ENCODE measurements around the gene A4GALT. TPM values are rescaled to one million over a fixed set of nuclear protein-coding genes. Genes with fewer than 3 reads are reported as not detected.

The A4GALT gene
- total and polyA plus RNA-seq, 10 of the 15 experiments (the other 5 are each of a cell fraction or from before 2014, with no cell fraction given), result 0.04 to 3.9 (median 2.3) TPM; not detected in 1

GRCh38 chr22:42764895-42765363 lies 44.3 kb upstream of the A4GALT start:
- intact Hi-C loops (cut with micrococcal nuclease; ENCODE audit: unreplicated experiment) (loop anchor here (2.0 to 5.0 kb wide), 2 partner anchors 48 to 103 kb away; no protein-coding TSS in a partner anchor), in situ Hi-C loops (cut with MboI) (no loop called here)
- ChIA-PET SMC1A (ENCODE audit: uncharacterized antibody, unreplicated experiment) (interaction anchor here (1.0 to 2.2 kb wide), 10 partner anchors 10 to 160 kb away, joined by 3 to 13 read pairs (median 4); no protein-coding TSS in a partner anchor), RAD21 (ENCODE audit: unreplicated experiment) (interaction anchor here (0.8 to 2.0 kb wide), 9 partner anchors 12 to 164 kb away, joined by 3 to 24 read pairs (median 3); no protein-coding TSS in a partner anchor), POLR2A (interaction anchor here (1.1 to 2.6 kb wide), 3 partner anchors 11 to 48 kb away, joined by 3 to 26 read pairs (median 5); partner anchors contain the start of gene A4GALT), CTCF (interaction anchor here (0.6 to 2.0 kb wide), 7 partner anchors 8 to 269 kb away, joined by 3 to 7 read pairs (median 4); no protein-coding TSS in a partner anchor)
- no peaks in the 10 kb centered on the region for H3K36me3 ChIP-seq (ENCODE audit: control insufficient read depth in 2 of 2, insufficient read depth in 2 of 2, low read length in 1 of 2)
- peak overlapping the region; percentile 51 for H3K9ac ChIP-seq (ENCODE audit: control insufficient read depth, insufficient read depth, low read length)
- WGBS (ENCODE audit: insufficient coverage, insufficient replicate concordance, low lambda C conversion rate, missing lambda C conversion rate), result 11% methylated on average over 11 of the region's 11 CpGs
- H3K4me1 ChIP-seq (ENCODE audit: control insufficient read depth, insufficient read depth, low read length), result peaks cover 38% of the 10 kb centered on the region
- H3K9me3 ChIP-seq (replicated peaks; ENCODE audit: control insufficient read depth, insufficient read depth, low read length), result no peaks in the 10 kb centered on the region
- peak overlapping the region; percentile 60 for H3K27ac ChIP-seq (ENCODE audit: control insufficient read depth, insufficient read depth)
- H2AFZ ChIP-seq (ENCODE audit: control insufficient read depth, low read depth, low read length), result peak overlapping the region; percentile 46
- ATAC-seq (peak; percentile 73), DNase-seq (ENCODE audit: low read depth, low spot score) (no peak), FAIRE-seq (peak; percentile 75)
- no peaks in the 10 kb centered on the region for H3K79me2 ChIP-seq (ENCODE audit: control insufficient read depth, insufficient read depth, low read length)
- H3K4me3 ChIP-seq, result no peak overlapping the region
- no TSS peak for BruUV-seq (replicated peaks)
- H4K20me1 ChIP-seq (ENCODE audit: control insufficient read depth, insufficient read depth), result no peaks in the 10 kb centered on the region
- H3K27me3 ChIP-seq (replicated peaks in 1 of 2; ENCODE audit: control insufficient read depth in 2 of 2, insufficient read depth in 2 of 2, low read length in 1 of 2), result no peaks in the 10 kb centered on the region; a peak in 1 of 4 replicates
- H3K4me2 ChIP-seq (ENCODE audit: control insufficient read depth, insufficient read depth), result peak overlapping the region; percentile 31
- TF ChIP-seq NBN (IDR thresholded peaks at IDR 0.05), result peak; percentile 60; the same call in 1 of the 2 replicates
- TF ChIP-seq BHLHE40 (IDR thresholded peaks at IDR 0.05; ENCODE audit: borderline replicate concordance in 1 of 2, low read depth in 2 of 2, low read length in 1 of 2), result peak; percentile 59 to 80; a peak in 3 of 4 replicates
- peak; percentile 26; the same call in 1 of the 2 replicates for TF ChIP-seq YY1 (IDR thresholded peaks at IDR 0.05; ENCODE audit: low read depth, low read length)
- TF ChIP-seq MTA2 (IDR thresholded peaks at IDR 0.05; ENCODE audit: low read depth), result peak; percentile 75
- TF ChIP-seq NR2F1 (conservative IDR thresholded peaks at IDR 0.05), result peak; percentile 94
- no peak for TF ChIP-seq SIN3A (IDR thresholded peaks at IDR 0.05; ENCODE audit: low read depth, low read length)
- TF ChIP-seq IKZF2 (IDR thresholded peaks at IDR 0.05), result peak; percentile 94 to 95
- peak; percentile 35; the same call in 1 of the 2 replicates for TF ChIP-seq NFIC (IDR thresholded peaks at IDR 0.05; ENCODE audit: low read depth, low read length)
- TF ChIP-seq SPI1 (IDR thresholded peaks at IDR 0.05; ENCODE audit: borderline replicate concordance, insufficient read depth, low read depth, low read length), result peak; percentile 5; the same call in 1 of the 2 replicates
- 0 out of 3 replicates have a peak, but pooled peaks have one; percentile 14 for TF ChIP-seq POU2F2 (IDR thresholded peaks at IDR 0.05; ENCODE audit: borderline replicate concordance, low read depth, low read length)
- no peak for TF ChIP-seq BRCA1 (IDR thresholded peaks at IDR 0.05; ENCODE audit: low read depth, low read length)
- peak; percentile 73 to 81; a peak in 3 of 4 replicates for TF ChIP-seq EP300 (IDR thresholded peaks at IDR 0.05; ENCODE audit: borderline replicate concordance in 1 of 2, control insufficient read depth in 1 of 2, low read depth in 2 of 2, low read length in 2 of 2)
- TF ChIP-seq, protein P1, sequence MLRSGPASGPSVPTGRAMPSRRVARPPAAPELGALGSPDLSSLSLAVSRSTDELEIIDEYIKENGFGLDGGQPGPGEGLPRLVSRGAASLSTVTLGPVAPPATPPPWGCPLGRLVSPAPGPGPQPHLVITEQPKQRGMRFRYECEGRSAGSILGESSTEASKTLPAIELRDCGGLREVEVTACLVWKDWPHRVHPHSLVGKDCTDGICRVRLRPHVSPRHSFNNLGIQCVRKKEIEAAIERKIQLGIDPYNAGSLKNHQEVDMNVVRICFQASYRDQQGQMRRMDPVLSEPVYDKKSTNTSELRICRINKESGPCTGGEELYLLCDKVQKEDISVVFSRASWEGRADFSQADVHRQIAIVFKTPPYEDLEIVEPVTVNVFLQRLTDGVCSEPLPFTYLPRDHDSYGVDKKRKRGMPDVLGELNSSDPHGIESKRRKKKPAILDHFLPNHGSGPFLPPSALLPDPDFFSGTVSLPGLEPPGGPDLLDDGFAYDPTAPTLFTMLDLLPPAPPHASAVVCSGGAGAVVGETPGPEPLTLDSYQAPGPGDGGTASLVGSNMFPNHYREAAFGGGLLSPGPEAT (IDR thresholded peaks at IDR 0.05; ENCODE audit: low read depth), result peak; percentile 95
- peak; percentile 78; the same call in 1 of the 2 replicates for TF ChIP-seq TBL1XR1 (IDR thresholded peaks at IDR 0.05; ENCODE audit: low read depth, low read length)
- peak; percentile 72 for TF ChIP-seq DPF2 (IDR thresholded peaks at IDR 0.05)
- TF ChIP-seq, protein P2, sequence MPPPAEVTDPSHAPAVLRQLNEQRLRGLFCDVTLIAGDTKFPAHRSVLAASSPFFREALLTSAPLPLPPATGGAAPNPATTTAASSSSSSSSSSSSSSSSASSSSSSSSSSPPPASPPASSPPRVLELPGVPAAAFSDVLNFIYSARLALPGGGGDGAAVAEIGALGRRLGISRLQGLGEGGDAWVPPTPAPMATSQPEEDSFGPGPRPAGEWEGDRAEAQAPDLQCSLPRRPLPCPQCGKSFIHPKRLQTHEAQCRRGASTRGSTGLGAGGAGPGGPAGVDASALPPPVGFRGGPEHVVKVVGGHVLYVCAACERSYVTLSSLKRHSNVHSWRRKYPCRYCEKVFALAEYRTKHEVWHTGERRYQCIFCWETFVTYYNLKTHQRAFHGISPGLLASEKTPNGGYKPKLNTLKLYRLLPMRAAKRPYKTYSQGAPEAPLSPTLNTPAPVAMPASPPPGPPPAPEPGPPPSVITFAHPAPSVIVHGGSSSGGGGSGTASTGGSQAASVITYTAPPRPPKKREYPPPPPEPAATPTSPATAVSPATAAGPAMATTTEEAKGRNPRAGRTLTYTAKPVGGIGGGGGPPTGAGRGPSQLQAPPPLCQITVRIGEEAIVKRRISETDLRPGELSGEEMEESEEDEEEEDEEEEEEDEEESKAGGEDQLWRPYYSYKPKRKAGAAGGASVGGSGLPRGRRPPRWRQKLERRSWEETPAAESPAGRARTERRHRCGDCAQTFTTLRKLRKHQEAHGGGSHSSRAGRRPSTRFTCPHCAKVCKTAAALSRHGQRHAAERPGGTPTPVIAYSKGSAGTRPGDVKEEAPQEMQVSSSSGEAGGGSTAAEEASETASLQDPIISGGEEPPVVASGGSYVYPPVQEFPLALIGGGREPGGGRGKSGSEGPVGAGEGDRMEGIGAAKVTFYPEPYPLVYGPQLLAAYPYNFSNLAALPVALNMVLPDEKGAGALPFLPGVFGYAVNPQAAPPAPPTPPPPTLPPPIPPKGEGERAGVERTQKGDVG (CRISPR knock-in tag; IDR thresholded peaks at IDR 0.05), result no peak
- no peak for TF ChIP-seq ZNF274 (IDR thresholded peaks at IDR 0.05; ENCODE audit: insufficient read depth, insufficient read length)
- 0 out of 2 replicates have a peak, but pooled peaks have one; percentile 13 for TF ChIP-seq NR2C1 (IDR thresholded peaks at IDR 0.05)
- TF ChIP-seq RELA (IDR thresholded peaks at IDR 0.05; ENCODE audit: borderline replicate concordance, partially characterized antibody), result peak; percentile 96
